Loucy (cell line): ENCODE results near the gene ARIH2.

Source experiments
- CTCF ChIP-seq: fragments of 200-600 bp; sonication (generic); conservative IDR thresholded peaks from 2 replicates; pipeline ENCODE4 v1.5.1; 2014; ENCODE audit warnings: mild to moderate bottlenecking, antibody characterized with exemption, low read length
- EZH2phosphoT487 ChIP-seq: fragments of 200-600 bp; IDR thresholded peaks from 2 replicates; pipeline ENCODE4 v1.6.1; 2018; ENCODE audit warnings: antibody characterized with exemption, mild to moderate bottlenecking, moderate library complexity, borderline replicate concordance

GRCh38 chr3:49030321-49030720, 111.7 kb downstream of the ARIH2 start:
- TF ChIP-seq CTCF = no peak
- TF ChIP-seq EZH2phosphoT487 = no peak
